Esophagus muscularis mucosa (tissue), 3 donors: ENCODE results near the gene SLC12A7.

Experiments used
- POLR2A ChIP-seq: fragments of 450-650 bp; IDR thresholded peaks from one replicate; pipeline ENCODE4 v1.6.1; 2017; ENCODE audit warnings: antibody characterized with exemption, moderate library complexity, mild to moderate bottlenecking, low read depth
- TF ChIP-seq, protein P1 (sequence below), 3 experiments: fragments of 200-600 bp in 2 of 3; fragments of 450-650 bp in 1 of 3; sonication (generic) in 2 of 3; IDR thresholded peaks; one replicate each; pipeline ENCODE4 v1.5.1; 2017 to 2019; ENCODE audit warnings: antibody characterized with exemption in 3 of 3, mild to moderate bottlenecking in 2 of 3, moderate library complexity in 1 of 3

DNA sequence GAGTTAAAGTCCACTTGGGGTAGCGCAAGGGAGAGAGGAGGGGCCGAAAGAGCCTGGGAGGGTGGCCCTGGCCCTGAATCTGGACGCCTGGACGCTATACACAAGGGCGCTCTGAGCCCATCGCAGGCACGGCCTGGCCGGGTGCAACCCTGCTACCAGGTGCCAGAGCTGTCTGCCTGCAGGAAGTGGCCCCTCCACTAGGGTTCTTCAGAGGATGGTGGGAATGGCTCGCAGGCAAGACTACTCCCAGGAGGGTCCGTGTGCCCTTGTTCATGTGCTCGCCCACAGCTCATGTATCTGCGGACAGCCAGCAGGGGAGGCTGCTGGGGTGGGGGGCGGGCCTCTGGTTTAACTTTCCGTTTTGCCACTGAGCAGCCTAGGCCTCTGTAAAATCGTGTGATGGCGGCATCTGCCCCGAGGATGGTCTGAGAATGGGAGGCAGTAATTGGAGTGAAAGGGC is 104.6 kb downstream of the SLC12A7 start:
- no peak for TF ChIP-seq POLR2A
- TF ChIP-seq, protein P1, sequence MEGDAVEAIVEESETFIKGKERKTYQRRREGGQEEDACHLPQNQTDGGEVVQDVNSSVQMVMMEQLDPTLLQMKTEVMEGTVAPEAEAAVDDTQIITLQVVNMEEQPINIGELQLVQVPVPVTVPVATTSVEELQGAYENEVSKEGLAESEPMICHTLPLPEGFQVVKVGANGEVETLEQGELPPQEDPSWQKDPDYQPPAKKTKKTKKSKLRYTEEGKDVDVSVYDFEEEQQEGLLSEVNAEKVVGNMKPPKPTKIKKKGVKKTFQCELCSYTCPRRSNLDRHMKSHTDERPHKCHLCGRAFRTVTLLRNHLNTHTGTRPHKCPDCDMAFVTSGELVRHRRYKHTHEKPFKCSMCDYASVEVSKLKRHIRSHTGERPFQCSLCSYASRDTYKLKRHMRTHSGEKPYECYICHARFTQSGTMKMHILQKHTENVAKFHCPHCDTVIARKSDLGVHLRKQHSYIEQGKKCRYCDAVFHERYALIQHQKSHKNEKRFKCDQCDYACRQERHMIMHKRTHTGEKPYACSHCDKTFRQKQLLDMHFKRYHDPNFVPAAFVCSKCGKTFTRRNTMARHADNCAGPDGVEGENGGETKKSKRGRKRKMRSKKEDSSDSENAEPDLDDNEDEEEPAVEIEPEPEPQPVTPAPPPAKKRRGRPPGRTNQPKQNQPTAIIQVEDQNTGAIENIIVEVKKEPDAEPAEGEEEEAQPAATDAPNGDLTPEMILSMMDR (IDR thresholded peaks at IDR 0.05), result no peak
